Activated CD8-positive, alpha-beta memory T cell treated with anti-CD3 and anti-CD28 coated beads, Interleukin-2, amount 50 U/mL, for 48 hours (primary cell): ENCODE results near the gene ST7L.
"Not testable (repeated sequence)": the region's sequence is repeated elsewhere in the genome, so short reads cannot be mapped to it uniquely, and the experiment has no call there.

Experiments used
- DNase-seq: peaks from one replicate; pipeline ENCODE4 v3.0.0-alpha.2; 2020

ST7L gene

GRCh38 chr1:112486063-112486462, 132.9 kb downstream of the ST7L start:
- DNase-seq: not testable (repeated sequence)

- no peak for DNase-seq
Observed at GRCh38 chr1:112478314-112478713, 140.6 kb downstream of the ST7L start.

GRCh38 chr1:112477550-112477949, 141.4 kb downstream of the ST7L start:
- DNase-seq: no peak
